ENCODE measurements around the gene CD207.

DNA sequence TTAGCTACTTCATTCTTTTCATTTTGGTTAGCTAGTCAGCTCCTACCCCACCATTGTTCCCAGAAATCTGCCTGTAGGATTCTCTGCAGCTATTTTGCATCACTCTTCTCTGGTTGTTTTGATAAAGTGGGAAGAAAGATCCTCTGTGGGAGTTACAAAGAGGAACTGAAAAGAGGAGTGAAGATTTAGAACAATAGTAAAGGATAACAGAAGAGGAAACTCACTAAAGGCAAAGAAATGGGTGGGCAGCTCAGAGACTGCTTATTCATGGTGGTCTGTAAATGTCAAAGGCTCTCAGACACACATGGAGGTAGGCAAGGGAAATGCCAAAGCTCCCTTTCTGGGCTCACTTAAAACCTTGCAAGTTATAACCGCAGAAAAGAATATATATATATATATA is 17.2 kb upstream of the CD207 start:
- no peak for TF ChIP-seq EZH2 (IDR thresholded peaks at IDR 0.05; ENCODE audit: insufficient read depth, poor library complexity, severe bottlenecking)
- TF ChIP-seq EZH2phosphoT487 (IDR thresholded peaks at IDR 0.05; ENCODE audit: insufficient read depth, low read depth) = no peak
